ENCODE results near the gene LRCH3.

LRCH3 gene

GRCh38 chr3:197873329-197873728 lies 82.3 kb downstream of the LRCH3 start:
- H3K9ac ChIP-seq (ENCODE audit: low read length), result no peak overlapping the region
- H2AK5ac ChIP-seq (ENCODE audit: low read length, severe bottlenecking), result no peak overlapping the region
- no peak overlapping the region for H3K18ac ChIP-seq (ENCODE audit: low read depth in 1 of 2, low read length in 2 of 2)
- no peak overlapping the region for H3K23ac ChIP-seq (ENCODE audit: low read length in 2 of 2)
- no peak overlapping the region for H4K91ac ChIP-seq (ENCODE audit: low read length)
- no peaks in the 10 kb centered on the region for H3K27me3 ChIP-seq (ENCODE audit: control insufficient read depth in 1 of 2, insufficient read depth in 1 of 2, low read length in 2 of 2)
- H3K36me3 ChIP-seq (ENCODE audit: control insufficient read depth in 1 of 2, insufficient read depth in 2 of 2, low read depth in 1 of 2, low read length in 2 of 2), result peaks cover 37 to 84% of the 10 kb centered on the region in 2 experiments
- DNase-seq, result no peak
- H2BK5ac ChIP-seq (ENCODE audit: low read depth, low read length, poor library complexity, severe bottlenecking), result no peak overlapping the region
- H2AFZ ChIP-seq (ENCODE audit: low read depth, low read length), result no peak overlapping the region
- no peak overlapping the region for H2BK15ac ChIP-seq (ENCODE audit: low read depth, poor library complexity, severe bottlenecking)
- H4K8ac ChIP-seq (ENCODE audit: low read length), result no peak overlapping the region
- peaks cover 11% of the 10 kb centered on the region for H3K79me1 ChIP-seq (replicated peaks; ENCODE audit: low read length, poor library complexity, severe bottlenecking)
- no peaks in the 10 kb centered on the region for H3K4me1 ChIP-seq (ENCODE audit: control insufficient read depth, insufficient read depth, low read depth, low read length)
- no peak overlapping the region for H3K4me3 ChIP-seq (ENCODE audit: insufficient read depth in 1 of 2, low read depth in 1 of 2, low read length in 2 of 2)
- 100% methylated on average over 6 of the region's 6 CpGs for WGBS
- no peak overlapping the region for H3K14ac ChIP-seq (ENCODE audit: low read length in 2 of 2)
- no peaks in the 10 kb centered on the region for H3K9me3 ChIP-seq (ENCODE audit: control insufficient read depth, low read length)
- H3K4me2 ChIP-seq (ENCODE audit: low read length, poor library complexity, severe bottlenecking), result no peak overlapping the region
- H3K27ac ChIP-seq (ENCODE audit: low read length, poor library complexity, severe bottlenecking), result no peak overlapping the region
- H3K4ac ChIP-seq (ENCODE audit: low read depth in 1 of 2, low read length in 2 of 2), result no peak overlapping the region
- H2BK12ac ChIP-seq (ENCODE audit: low read length in 2 of 2), result no peak overlapping the region
- no peak overlapping the region for H2BK120ac ChIP-seq (ENCODE audit: low read depth, low read length)

GRCh38 chr3:197874064-197874463 lies 83.0 kb downstream of the LRCH3 start:
- no peak overlapping the region for H2BK5ac ChIP-seq (ENCODE audit: low read depth, low read length, poor library complexity, severe bottlenecking)

GRCh38 chr3:197874653-197875052 lies 83.6 kb downstream of the LRCH3 start:
- Histone ChIP-seq H4K91ac (ENCODE audit: low read length) (no peak overlapping the region), H4K8ac (ENCODE audit: low read length) (no peak overlapping the region), H3K79me1 (replicated peaks; ENCODE audit: low read length, poor library complexity, severe bottlenecking) (peaks cover 15% of the 10 kb centered on the region), H3K9ac (ENCODE audit: low read length) (no peak overlapping the region), H2BK12ac (ENCODE audit: low read length in 2 of 2) (no peak overlapping the region), H3K4ac (ENCODE audit: low read depth in 1 of 2, low read length in 2 of 2) (no peak overlapping the region), H2AK5ac (ENCODE audit: low read length, severe bottlenecking) (no peak overlapping the region), H3K18ac (ENCODE audit: low read depth in 1 of 2, low read length in 2 of 2) (no peak overlapping the region), H3K36me3 (ENCODE audit: control insufficient read depth in 1 of 2, insufficient read depth in 2 of 2, low read depth in 1 of 2, low read length in 2 of 2) (peaks cover 39 to 84% of the 10 kb centered on the region in 2 experiments), H3K4me3 (ENCODE audit: insufficient read depth in 1 of 2, low read depth in 1 of 2, low read length in 2 of 2) (no peak overlapping the region), H3K14ac (ENCODE audit: low read length in 2 of 2) (no peak overlapping the region), H3K23ac (ENCODE audit: low read length in 2 of 2) (no peak overlapping the region), H3K27ac (ENCODE audit: low read length, poor library complexity, severe bottlenecking) (no peak overlapping the region), H3K27me3 (ENCODE audit: control insufficient read depth in 1 of 2, insufficient read depth in 1 of 2, low read length in 2 of 2) (no peaks in the 10 kb centered on the region), H2BK15ac (ENCODE audit: low read depth, poor library complexity, severe bottlenecking) (no peak overlapping the region), H2AFZ (ENCODE audit: low read depth, low read length) (no peak overlapping the region), H2BK5ac (ENCODE audit: low read depth, low read length, poor library complexity, severe bottlenecking) (no peak overlapping the region), H3K9me3 (ENCODE audit: control insufficient read depth, low read length) (no peaks in the 10 kb centered on the region), H3K4me1 (ENCODE audit: control insufficient read depth, insufficient read depth, low read depth, low read length) (no peaks in the 10 kb centered on the region), H2BK120ac (ENCODE audit: low read depth, low read length) (no peak overlapping the region), H3K4me2 (ENCODE audit: low read length, poor library complexity, severe bottlenecking) (no peak overlapping the region)
- no peak for DNase-seq
- WGBS, result 100% methylated on average over 6 of the region's 6 CpGs

More at GRCh38 chr3:197874064-197874463, 83.0 kb downstream of the LRCH3 start:
- Histone ChIP-seq H3K9ac (ENCODE audit: low read length) (no peak overlapping the region), H2BK15ac (ENCODE audit: low read depth, poor library complexity, severe bottlenecking) (no peak overlapping the region), H2BK12ac (ENCODE audit: low read length in 2 of 2) (no peak overlapping the region), H3K4me1 (ENCODE audit: control insufficient read depth, insufficient read depth, low read depth, low read length) (no peaks in the 10 kb centered on the region), H3K79me1 (replicated peaks; ENCODE audit: low read length, poor library complexity, severe bottlenecking) (peaks cover 14% of the 10 kb centered on the region), H3K18ac (ENCODE audit: low read depth in 1 of 2, low read length in 2 of 2) (no peak overlapping the region), H2BK120ac (ENCODE audit: low read depth, low read length) (no peak overlapping the region), H3K27ac (ENCODE audit: low read length, poor library complexity, severe bottlenecking) (no peak overlapping the region), H3K4me2 (ENCODE audit: low read length, poor library complexity, severe bottlenecking) (no peak overlapping the region), H3K4ac (ENCODE audit: low read depth in 1 of 2, low read length in 2 of 2) (no peak overlapping the region), H4K8ac (ENCODE audit: low read length) (no peak overlapping the region), H3K9me3 (ENCODE audit: control insufficient read depth, low read length) (no peaks in the 10 kb centered on the region), H3K23ac (ENCODE audit: low read length in 2 of 2) (no peak overlapping the region), H3K14ac (ENCODE audit: low read length in 2 of 2) (no peak overlapping the region), H3K4me3 (ENCODE audit: insufficient read depth in 1 of 2, low read depth in 1 of 2, low read length in 2 of 2) (no peak overlapping the region), H3K27me3 (ENCODE audit: control insufficient read depth in 1 of 2, insufficient read depth in 1 of 2, low read length in 2 of 2) (no peaks in the 10 kb centered on the region), H2AK5ac (ENCODE audit: low read length, severe bottlenecking) (no peak overlapping the region), H4K91ac (ENCODE audit: low read length) (no peak overlapping the region), H3K36me3 (ENCODE audit: control insufficient read depth in 1 of 2, insufficient read depth in 2 of 2, low read depth in 1 of 2, low read length in 2 of 2) (peaks cover 39 to 84% of the 10 kb centered on the region in 2 experiments), H2AFZ (ENCODE audit: low read depth, low read length) (no peak overlapping the region)
- 97% methylated on average over 5 of the region's 5 CpGs for WGBS
- DNase-seq, result no peak

- no peak overlapping the region for H3K18ac ChIP-seq (ENCODE audit: low read depth in 1 of 2, low read length in 2 of 2)
- no peaks in the 10 kb centered on the region for H3K9me3 ChIP-seq (ENCODE audit: control insufficient read depth, low read length)
- H3K4me2 ChIP-seq (ENCODE audit: low read length, poor library complexity, severe bottlenecking), result no peak overlapping the region
- H3K4me3 ChIP-seq (ENCODE audit: insufficient read depth in 1 of 2, low read depth in 1 of 2, low read length in 2 of 2), result no peak overlapping the region
- H3K4ac ChIP-seq (ENCODE audit: low read depth in 1 of 2, low read length in 2 of 2), result no peak overlapping the region
- H3K4me1 ChIP-seq (ENCODE audit: control insufficient read depth, insufficient read depth, low read depth, low read length), result no peaks in the 10 kb centered on the region
- no peak overlapping the region for H2BK5ac ChIP-seq (ENCODE audit: low read depth, low read length, poor library complexity, severe bottlenecking)
- H3K36me3 ChIP-seq (ENCODE audit: control insufficient read depth in 1 of 2, insufficient read depth in 2 of 2, low read depth in 1 of 2, low read length in 2 of 2), result peaks cover 30 to 79% of the 10 kb centered on the region in 2 experiments
- peaks cover 20% of the 10 kb centered on the region for H3K79me1 ChIP-seq (replicated peaks; ENCODE audit: low read length, poor library complexity, severe bottlenecking)
- no peak overlapping the region for H2AFZ ChIP-seq (ENCODE audit: low read depth, low read length)
- no peaks in the 10 kb centered on the region for H3K27me3 ChIP-seq (ENCODE audit: control insufficient read depth in 1 of 2, insufficient read depth in 1 of 2, low read length in 2 of 2)
- H2BK12ac ChIP-seq (ENCODE audit: low read length in 2 of 2), result no peak overlapping the region
- H4K8ac ChIP-seq (ENCODE audit: low read length), result no peak overlapping the region
- H3K14ac ChIP-seq (ENCODE audit: low read length in 2 of 2), result no peak overlapping the region
- DNase-seq, result no peak
- H2BK120ac ChIP-seq (ENCODE audit: low read depth, low read length), result no peak overlapping the region
- no peak overlapping the region for H2AK5ac ChIP-seq (ENCODE audit: low read length, severe bottlenecking)
- no peak overlapping the region for H2BK15ac ChIP-seq (ENCODE audit: low read depth, poor library complexity, severe bottlenecking)
- H3K23ac ChIP-seq (ENCODE audit: low read length in 2 of 2), result no peak overlapping the region
- no peak overlapping the region for H3K27ac ChIP-seq (ENCODE audit: low read length, poor library complexity, severe bottlenecking)
- H3K9ac ChIP-seq (ENCODE audit: low read length), result no peak overlapping the region
- WGBS, result 100% methylated on average over 4 of the region's 4 CpGs
- H4K91ac ChIP-seq (ENCODE audit: low read length), result no peak overlapping the region
These were observed 86.8 kb downstream of the LRCH3 start for GRCh38 chr3:197877902-197878301.
